HCT116 (cell line): ENCODE measurements around the gene PWP1. TPM values are rescaled to one million over a fixed set of nuclear protein-coding genes. Genes with fewer than 3 reads are reported as not detected.
A peak's percentile ranks its signal among the peaks of the same experiment; 100 is the strongest.

Experiments
- ATAC-seq: fragments of 200-7000 bp; cut with Tn5 transposase; 2 replicates; pipeline ENCODE4 v1.9.1; 2020; ENCODE audit warnings: mild to moderate bottlenecking, moderate library complexity
- BruUV-seq: library from RNA; stranded (reverse); fragments of 400-500 nt; replicated peaks from 2 replicates; lab custom pipeline; 2021; lab: Mats Ljungman, UMichigan
- CTCF ChIA-PET: fragments of 300-600 bp; sonication (Branson Sonifier 250); formaldehyde crosslinking; loops from one replicate; lab custom pipeline; 2021; ENCODE audit warnings: antibody characterized with exemption; lab: Charles Lee
- POLR2A ChIA-PET: fragments of 300-600, 350-600 bp; sonication (Branson Sonifier 250); formaldehyde crosslinking; loops from one replicate; lab custom pipeline; 2021; ENCODE audit warnings: antibody characterized with exemption; lab: Charles Lee
- RAD21 ChIA-PET, 2 experiments: fragments of 300-600 bp; sonication (Branson Sonifier 250); formaldehyde crosslinking; loops; one replicate each; lab custom pipeline; 2023; ENCODE audit warnings: low total read pairs in 2 of 2; ENCODE audit not compliant: uncharacterized antibody in 2 of 2, unreplicated experiment in 2 of 2, low non-redundant PET in 1 of 2; lab: Charles Lee
- DNase-seq: peaks from one replicate; pipeline ENCODE4 v3.0.0-alpha.2; 2010; ENCODE audit warnings: low read depth, low spot score
- H2AFZ ChIP-seq: fragments of 200-600 bp; shearing (Covaris generic), sonication (generic); 2 replicates; pipeline ENCODE4 v1.6.1; 2017; ENCODE audit warnings: low read depth, mixed run types, mixed read lengths, antibody characterized with exemption, low read length; ENCODE audit not compliant: poor library complexity, severe bottlenecking
- H3K27ac ChIP-seq: 2 replicates; pipeline ENCODE4 v1.5.1; 2012; ENCODE audit warnings: low read depth, low read length
- H3K27me3 ChIP-seq: fragments of 200-600 bp; sonication (generic); 2 replicates; pipeline ENCODE4 v1.6.1; 2016; ENCODE audit warnings: mixed run types, low read length, mixed read lengths; ENCODE audit not compliant: insufficient read depth
- H3K36me3 ChIP-seq, 2 experiments: fragments of 200-500 bp in 1 of 2; fragments of 200-600 bp in 1 of 2; sonication (Bioruptor generic) in 1 of 2; sonication (generic) in 1 of 2; 2 replicates each; pipeline versions ENCODE4 v1.5.1 to v1.6.1; 2014 to 2016; ENCODE audit warnings: low read length in 2 of 2, inconsistent platforms in 1 of 2, mixed read lengths in 1 of 2, mixed run types in 1 of 2; ENCODE audit not compliant: insufficient read depth in 2 of 2, control insufficient read depth in 1 of 2
- H3K4me1 ChIP-seq, 2 experiments: fragments of 200-600 bp in 1 of 2; sonication (generic) in 1 of 2; 2 replicates each; pipeline versions ENCODE4 v1.5.1 to v1.6.1; 2012 to 2017; ENCODE audit warnings: low read length in 2 of 2, inconsistent platforms in 1 of 2, mild to moderate bottlenecking in 1 of 2, mixed read lengths in 1 of 2, mixed run types in 1 of 2, moderate library complexity in 1 of 2; ENCODE audit not compliant: insufficient read depth in 2 of 2, control insufficient read depth in 1 of 2
- H3K4me2 ChIP-seq: fragments of 200-600 bp; sonication (generic); 2 replicates; pipeline ENCODE4 v1.6.1; 2017; ENCODE audit warnings: mixed run types, low read length, mixed read lengths
- H3K4me3 ChIP-seq, 2 experiments: fragments of 200-600 bp in 1 of 2; sonication (generic) in 1 of 2; replicated peaks in 1 of 2; 2 replicates each; pipeline ENCODE4 v1.5.1; 2011 to 2016; ENCODE audit warnings: low read length in 2 of 2, control low read depth in 1 of 2, low read depth in 1 of 2, mild to moderate bottlenecking in 1 of 2, mixed read lengths in 1 of 2, mixed run types in 1 of 2
- H3K79me2 ChIP-seq: fragments of 200-600 bp; sonication (generic); 2 replicates; pipeline ENCODE4 v1.6.1; 2017; ENCODE audit warnings: mild to moderate bottlenecking, mixed run types, low read length, moderate library complexity, mixed read lengths; ENCODE audit not compliant: insufficient read depth
- H3K9ac ChIP-seq: fragments of 200-600 bp; sonication (generic); 2 replicates; pipeline ENCODE4 v1.6.1; 2016; ENCODE audit warnings: low read length, mixed read lengths
- H3K9me2 ChIP-seq: fragments of 200-600 bp; sonication (generic), shearing (Covaris generic); 2 replicates; pipeline ENCODE4 v1.6.1; 2017; ENCODE audit warnings: mixed run types, mild to moderate bottlenecking, moderate library complexity; ENCODE audit not compliant: insufficient read depth
- H3K9me3 ChIP-seq, 2 experiments: fragments of 200-500 bp in 1 of 2; fragments of 200-600 bp in 1 of 2; sonication (Bioruptor generic) in 1 of 2; sonication (generic) in 1 of 2; 2 replicates each; pipeline ENCODE4 v1.6.1; 2014 to 2017; ENCODE audit warnings: low read length in 2 of 2, mixed read lengths in 2 of 2, inconsistent platforms in 1 of 2, low read depth in 1 of 2, mild to moderate bottlenecking in 1 of 2, mixed run types in 1 of 2, moderate library complexity in 1 of 2; ENCODE audit not compliant: control insufficient read depth in 1 of 2, insufficient read depth in 1 of 2
- H4K20me1 ChIP-seq: fragments of 200-600 bp; sonication (generic), shearing (Covaris generic); 2 replicates; pipeline ENCODE4 v1.6.1; 2017; ENCODE audit warnings: mixed run types, mild to moderate bottlenecking, moderate library complexity; ENCODE audit not compliant: insufficient read depth
- CEBPB ChIP-seq: IDR thresholded peaks from 2 replicates; pipeline ENCODE4 v1.6.1; 2012; ENCODE audit warnings: low read depth
- EGR1 ChIP-seq: IDR thresholded peaks from 2 replicates; pipeline ENCODE4 v1.6.1; 2012; ENCODE audit warnings: low read depth
- ELF1 ChIP-seq: IDR thresholded peaks from 2 replicates; pipeline ENCODE4 v1.6.1; 2012; ENCODE audit warnings: low read depth, borderline replicate concordance
- EZH2 ChIP-seq: fragments of 200-600 bp; sonication (generic); IDR thresholded peaks from 2 replicates; pipeline ENCODE4 v1.6.1; 2017; ENCODE audit warnings: antibody characterized with exemption, mixed run types
- EZH2phosphoT487 ChIP-seq: fragments of 200-600 bp; IDR thresholded peaks from 2 replicates; pipeline ENCODE4 v1.6.1; 2018; ENCODE audit warnings: antibody characterized with exemption, borderline replicate concordance
- FOSL1 ChIP-seq: IDR thresholded peaks from 2 replicates; pipeline ENCODE4 v1.6.1; 2012; ENCODE audit warnings: low read depth
- POLR2A ChIP-seq: IDR thresholded peaks from 2 replicates; pipeline ENCODE4 v1.7.0; 2011; ENCODE audit warnings: borderline replicate concordance; ENCODE audit not compliant: insufficient read depth, insufficient read length; ENCODE audit errors: extremely low read depth
- SIN3A ChIP-seq: IDR thresholded peaks from 2 replicates; pipeline ENCODE4 v1.6.1; 2012; ENCODE audit warnings: low read depth
- SRF ChIP-seq: IDR thresholded peaks from 2 replicates; pipeline ENCODE4 v1.6.1; 2012; ENCODE audit warnings: low read depth
- ZFX ChIP-seq: fragments of 450-650 bp; IDR thresholded peaks from 2 replicates; pipeline ENCODE4 v1.6.1; 2017
- intact Hi-C: fragments of 100-400 bp; cut with micrococcal nuclease; formaldehyde crosslinking; loops from 2 replicates; pipeline ENCODE4 v1.10.0; 2022
- total RNA-seq: library from RNA; stranded (reverse); gene quantifications from one replicate; pipeline ENCODE4 v1.2.1, GENCODE V29; 2021; ENCODE audit not compliant: unreplicated experiment
- TF ChIP-seq, protein P1 (sequence below): IDR thresholded peaks from 2 replicates; pipeline ENCODE4 v1.6.1; 2011; ENCODE audit warnings: mild to moderate bottlenecking, low read length, moderate library complexity; ENCODE audit not compliant: insufficient replicate concordance; ENCODE audit errors: extremely low read depth

The PWP1 gene
- total RNA-seq, 1 experiment from 2014 or later: 48.2 TPM

GRCh38 chr12:107730618-107731341, 45.2 kb downstream of the PWP1 start (continued):
- TF ChIP-seq CEBPB (no peak), FOSL1 (no peak), ELF1 (no peak), SRF (no peak)
- TF ChIP-seq, all 23 proteins: peak for 0

- DNase-seq (no peak), ATAC-seq (no peak)
- H3K27me3 ChIP-seq: no peaks in the 10 kb centered on the region
- H3K4me1 ChIP-seq: no peaks in the 10 kb centered on the region
- H3K79me2 ChIP-seq: no peaks in the 10 kb centered on the region
- intact Hi-C loops: no loop called here
- ChIA-PET CTCF (no interaction called here), RAD21 (no interaction called here), POLR2A (no interaction called here)
- H3K9me3 ChIP-seq: no peaks in the 10 kb centered on the region
- H3K9ac ChIP-seq: no peak overlapping the region
- no peaks in the 10 kb centered on the region for H4K20me1 ChIP-seq
- no peaks in the 10 kb centered on the region for H3K9me2 ChIP-seq
- peaks cover 12 to 30% of the 10 kb centered on the region in 2 experiments for H3K36me3 ChIP-seq
- no peak overlapping the region for H3K4me2 ChIP-seq
- H3K4me3 ChIP-seq: no peak overlapping the region
- H3K27ac ChIP-seq: no peak overlapping the region
- no peak overlapping the region for H2AFZ ChIP-seq
- TSS peak; percentile 8 for BruUV-seq
- TF ChIP-seq EGR1 (no peak), SRF (no peak), ZFX (no peak), CEBPB (no peak), ELF1 (no peak), EZH2 (no peak), EZH2phosphoT487 (no peak), SIN3A (no peak), POLR2A (no peak)
- TF ChIP-seq, protein P1, sequence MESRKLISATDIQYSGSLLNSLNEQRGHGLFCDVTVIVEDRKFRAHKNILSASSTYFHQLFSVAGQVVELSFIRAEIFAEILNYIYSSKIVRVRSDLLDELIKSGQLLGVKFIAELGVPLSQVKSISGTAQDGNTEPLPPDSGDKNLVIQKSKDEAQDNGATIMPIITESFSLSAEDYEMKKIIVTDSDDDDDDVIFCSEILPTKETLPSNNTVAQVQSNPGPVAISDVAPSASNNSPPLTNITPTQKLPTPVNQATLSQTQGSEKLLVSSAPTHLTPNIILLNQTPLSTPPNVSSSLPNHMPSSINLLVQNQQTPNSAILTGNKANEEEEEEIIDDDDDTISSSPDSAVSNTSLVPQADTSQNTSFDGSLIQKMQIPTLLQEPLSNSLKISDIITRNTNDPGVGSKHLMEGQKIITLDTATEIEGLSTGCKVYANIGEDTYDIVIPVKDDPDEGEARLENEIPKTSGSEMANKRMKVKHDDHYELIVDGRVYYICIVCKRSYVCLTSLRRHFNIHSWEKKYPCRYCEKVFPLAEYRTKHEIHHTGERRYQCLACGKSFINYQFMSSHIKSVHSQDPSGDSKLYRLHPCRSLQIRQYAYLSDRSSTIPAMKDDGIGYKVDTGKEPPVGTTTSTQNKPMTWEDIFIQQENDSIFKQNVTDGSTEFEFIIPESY: no peak
These were observed 45.8 kb downstream of the PWP1 start for GRCh38 chr12:107731366-107731765.
